ENCODE data around the gene CACNA1S.

The CACNA1S gene

DNA sequence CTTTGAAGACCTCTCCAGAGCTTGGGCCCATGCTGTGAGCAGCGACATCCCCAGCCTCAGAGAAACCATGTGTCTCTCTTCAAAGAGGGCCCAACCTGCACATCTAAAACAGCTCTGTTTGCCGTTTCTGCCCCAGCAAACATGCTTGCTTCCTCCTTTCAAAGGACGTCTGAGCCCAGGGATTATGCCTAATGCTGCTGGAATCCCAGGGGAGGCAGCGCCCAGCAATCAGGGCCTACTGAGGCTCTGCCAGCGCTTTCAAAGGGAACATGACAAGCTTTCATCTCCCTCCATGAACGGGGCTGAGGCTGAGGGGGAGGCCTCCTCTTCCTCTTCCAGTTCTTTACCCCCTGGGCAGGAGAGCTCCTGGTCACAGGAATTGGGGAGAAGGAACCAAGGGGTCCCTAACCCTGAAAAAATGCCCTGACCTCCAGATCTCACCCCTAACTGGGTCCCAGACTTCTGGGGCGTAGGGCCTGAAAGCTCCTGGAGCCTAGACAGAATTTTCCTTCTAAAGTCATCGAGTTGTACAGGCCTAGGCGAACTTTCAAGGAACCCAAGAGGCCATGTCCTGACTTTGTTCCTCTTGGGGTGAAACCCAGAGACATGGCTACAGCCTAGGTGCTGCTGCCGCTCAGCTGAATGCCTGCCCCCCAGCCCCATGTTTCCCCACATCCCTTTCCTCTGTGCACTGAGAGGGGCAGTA lies 28.2 kb upstream of the CACNA1S start:
- DNase-seq (ENCODE audit: low read depth) = no peak
- TF ChIP-seq, protein P1, sequence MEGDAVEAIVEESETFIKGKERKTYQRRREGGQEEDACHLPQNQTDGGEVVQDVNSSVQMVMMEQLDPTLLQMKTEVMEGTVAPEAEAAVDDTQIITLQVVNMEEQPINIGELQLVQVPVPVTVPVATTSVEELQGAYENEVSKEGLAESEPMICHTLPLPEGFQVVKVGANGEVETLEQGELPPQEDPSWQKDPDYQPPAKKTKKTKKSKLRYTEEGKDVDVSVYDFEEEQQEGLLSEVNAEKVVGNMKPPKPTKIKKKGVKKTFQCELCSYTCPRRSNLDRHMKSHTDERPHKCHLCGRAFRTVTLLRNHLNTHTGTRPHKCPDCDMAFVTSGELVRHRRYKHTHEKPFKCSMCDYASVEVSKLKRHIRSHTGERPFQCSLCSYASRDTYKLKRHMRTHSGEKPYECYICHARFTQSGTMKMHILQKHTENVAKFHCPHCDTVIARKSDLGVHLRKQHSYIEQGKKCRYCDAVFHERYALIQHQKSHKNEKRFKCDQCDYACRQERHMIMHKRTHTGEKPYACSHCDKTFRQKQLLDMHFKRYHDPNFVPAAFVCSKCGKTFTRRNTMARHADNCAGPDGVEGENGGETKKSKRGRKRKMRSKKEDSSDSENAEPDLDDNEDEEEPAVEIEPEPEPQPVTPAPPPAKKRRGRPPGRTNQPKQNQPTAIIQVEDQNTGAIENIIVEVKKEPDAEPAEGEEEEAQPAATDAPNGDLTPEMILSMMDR (conservative IDR thresholded peaks at IDR 0.05; ENCODE audit: low read depth, low read length) = no peak
- no peak overlapping the region for H3K4me3 ChIP-seq (ENCODE audit: low read depth, low read length)

DNA sequence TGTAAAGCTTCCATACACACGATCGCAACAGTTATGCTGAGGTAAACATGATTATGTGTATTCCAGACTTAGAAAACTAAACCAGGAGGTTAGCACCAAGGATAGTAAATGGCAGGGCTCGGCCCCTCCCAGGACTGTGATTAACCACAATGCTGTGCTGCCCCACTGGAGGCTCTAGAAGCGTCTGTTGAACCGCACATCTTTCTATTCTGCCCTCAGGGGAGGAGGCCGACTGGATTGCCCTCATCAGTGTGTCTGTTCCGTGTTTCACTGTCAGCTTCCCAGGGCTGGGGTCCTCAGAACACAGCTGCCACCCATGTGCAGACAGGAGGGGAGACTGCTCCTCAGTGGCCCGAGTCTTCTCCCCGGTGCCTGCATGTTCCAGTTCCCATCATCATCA lies 27.5 kb upstream of the CACNA1S start:
- TF ChIP-seq, protein P1 (conservative IDR thresholded peaks at IDR 0.05; ENCODE audit: low read depth, low read length) = no peak
- DNase-seq (ENCODE audit: low read depth) = no peak
- H3K4me3 ChIP-seq (ENCODE audit: low read depth, low read length) = no peak overlapping the region

DNA sequence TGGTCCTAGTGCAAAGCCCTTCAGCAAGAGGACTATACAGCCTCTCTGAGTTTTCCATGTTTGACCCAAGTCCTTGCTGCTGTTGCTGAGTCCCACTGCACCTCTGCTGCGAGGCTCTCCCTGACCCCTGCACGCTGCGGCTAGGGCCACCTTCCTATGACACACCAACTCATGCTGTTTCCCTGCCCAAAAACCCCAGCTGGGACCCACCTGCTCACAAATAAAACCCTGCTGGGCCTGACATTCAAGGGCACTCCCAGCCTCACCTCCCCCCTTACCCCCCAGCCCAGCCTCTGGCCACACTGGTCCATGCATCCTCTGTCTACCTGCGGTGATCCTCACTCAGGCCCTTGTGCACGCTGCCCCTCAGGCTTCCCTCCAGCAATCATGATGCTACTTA lies 27.1 kb upstream of the CACNA1S start:
- no peak overlapping the region for H3K4me3 ChIP-seq (ENCODE audit: low read depth, low read length)
- TF ChIP-seq, protein P1 (conservative IDR thresholded peaks at IDR 0.05; ENCODE audit: low read depth, low read length) = no peak
- DNase-seq (ENCODE audit: low read depth) = no peak

DNA sequence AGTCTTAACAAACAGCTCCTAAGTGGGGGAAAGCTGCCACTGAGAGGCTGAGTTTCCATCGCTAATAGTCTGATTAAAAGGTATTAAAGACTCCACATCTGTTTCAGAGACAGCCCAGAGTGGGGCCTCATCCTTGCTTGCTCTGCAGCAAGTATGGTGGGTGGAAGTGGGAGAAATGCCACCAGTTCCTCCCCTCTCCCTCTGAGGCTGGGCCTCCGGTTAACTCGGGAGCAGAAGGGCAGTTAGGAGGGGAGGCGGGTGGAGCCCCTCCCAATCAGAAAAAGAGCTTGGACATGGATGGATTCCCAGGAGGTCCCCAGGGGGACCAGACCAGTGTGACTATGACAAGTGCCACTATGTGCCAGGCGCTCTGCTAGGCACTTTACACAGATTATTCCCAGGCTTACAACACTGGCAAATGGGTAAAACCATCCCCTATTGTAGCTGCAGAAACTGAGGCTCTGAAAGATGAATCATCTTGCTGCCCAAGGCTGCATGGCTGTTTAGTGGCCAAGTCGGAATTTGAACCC lies 26.1 kb upstream of the CACNA1S start:
- TF ChIP-seq, protein P1 (conservative IDR thresholded peaks at IDR 0.05; ENCODE audit: low read depth, low read length) = no peak

DNA sequence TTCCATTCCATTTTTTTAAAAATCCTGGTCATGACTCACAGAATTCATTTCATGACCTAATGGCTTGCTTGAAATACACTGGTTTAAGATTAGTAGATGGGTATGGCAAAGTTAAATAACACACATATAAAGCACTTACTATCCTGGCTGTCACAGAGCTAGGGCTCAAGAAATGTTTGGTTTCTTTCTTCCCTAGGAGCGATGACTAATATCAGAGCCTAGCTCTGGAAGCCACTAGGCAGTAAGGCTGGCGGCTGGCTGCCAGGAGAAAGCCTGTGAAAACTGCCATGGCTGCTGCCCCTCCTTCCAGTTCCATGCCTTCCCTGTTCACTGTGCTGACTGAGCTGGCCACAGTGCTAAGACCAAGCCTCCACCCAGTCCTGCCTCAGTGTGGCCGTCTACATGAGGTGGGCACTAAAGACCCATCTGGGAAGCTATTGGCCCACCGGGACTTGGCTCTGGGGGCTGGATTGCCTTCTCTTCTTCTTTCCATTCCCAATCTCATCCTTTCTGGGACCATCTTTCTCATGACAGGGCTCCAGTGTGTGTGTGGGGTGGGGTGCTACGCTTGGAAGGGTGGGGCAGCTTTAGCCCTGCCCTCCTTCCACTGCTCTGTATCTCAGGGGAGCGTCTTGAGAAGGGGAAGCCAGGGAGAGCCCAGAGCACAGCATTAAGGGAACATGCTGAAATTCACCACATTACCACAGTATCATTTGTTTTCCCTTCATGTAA lies 25.5 kb upstream of the CACNA1S start:
- DNase-seq (ENCODE audit: low read depth) = peak; percentile 81
- TF ChIP-seq, protein P1 (conservative IDR thresholded peaks at IDR 0.05; ENCODE audit: low read depth, low read length) = no peak
- H3K4me3 ChIP-seq (ENCODE audit: low read depth, low read length) = no peak overlapping the region

More for the DNA sequence above, 26.1 kb upstream of the CACNA1S start:
- no peak for DNase-seq (ENCODE audit: low read depth)
- H3K4me3 ChIP-seq (ENCODE audit: low read depth, low read length) = no peak overlapping the region

DNA sequence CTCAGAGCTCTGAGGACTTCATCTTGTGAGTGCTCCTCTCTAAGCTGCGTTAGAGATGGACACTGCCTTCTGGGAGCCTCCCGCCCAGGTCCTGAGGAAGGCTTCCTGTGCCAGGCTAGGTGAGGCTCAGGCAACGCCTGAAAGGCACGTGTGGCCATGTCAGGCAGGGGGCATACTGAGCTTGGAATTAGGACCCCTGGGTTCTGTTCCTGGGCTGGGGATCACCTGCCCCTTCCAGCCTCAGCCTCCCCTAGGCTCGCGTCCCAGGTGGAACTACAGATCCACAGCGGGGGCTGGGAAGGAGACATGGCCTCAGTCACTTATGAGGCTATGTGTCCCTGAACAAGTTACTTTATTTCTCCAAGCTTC lies 24.8 kb upstream of the CACNA1S start:
- DNase-seq (ENCODE audit: low read depth) = no peak
- TF ChIP-seq, protein P1 (conservative IDR thresholded peaks at IDR 0.05; ENCODE audit: low read depth, low read length) = no peak
- no peak overlapping the region for H3K4me3 ChIP-seq (ENCODE audit: low read depth, low read length)
